Hepatocyte (in vitro differentiated cells): ENCODE measurements around the gene PRCC. TPM values are rescaled to one million over a fixed set of nuclear protein-coding genes. Genes with fewer than 3 reads are reported as not detected.

ENCODE experiments used
- DNase-seq: peaks from one replicate; pipeline ENCODE4 v3.0.0-alpha.2; 2016; ENCODE audit warnings: low spot score
- H2AFZ ChIP-seq: fragments of 200-600 bp; sonication (generic); 2 replicates; pipeline ENCODE4 v1.6.0; 2016; ENCODE audit warnings: antibody characterized with exemption, mild to moderate bottlenecking
- H3K27ac ChIP-seq: fragments of 200-600 bp; sonication (generic); 2 replicates; pipeline ENCODE4 v1.5.1; 2016; ENCODE audit warnings: mild to moderate bottlenecking
- H3K27me3 ChIP-seq: fragments of 200-600 bp; sonication (generic); 2 replicates; pipeline ENCODE4 v1.6.1; 2016
- H3K36me3 ChIP-seq: fragments of 200-600 bp; sonication (generic); replicated peaks from 2 replicates; pipeline ENCODE4 v1.5.1; 2016; ENCODE audit warnings: low read depth; ENCODE audit not compliant: insufficient read depth
- H3K4me1 ChIP-seq: fragments of 200-600 bp; sonication (generic); 2 replicates; pipeline ENCODE4 v1.5.1; 2016; ENCODE audit warnings: mild to moderate bottlenecking, moderate library complexity; ENCODE audit not compliant: insufficient read depth
- H3K4me2 ChIP-seq: fragments of 200-600 bp; sonication (generic); 2 replicates; pipeline ENCODE4 v1.6.0; 2016
- H3K4me3 ChIP-seq: fragments of 200-600 bp; sonication (generic); 2 replicates; pipeline ENCODE4 v1.5.1; 2016; ENCODE audit warnings: mild to moderate bottlenecking
- H3K79me2 ChIP-seq: fragments of 200-600 bp; sonication (generic); 2 replicates; pipeline ENCODE4 v1.6.0; 2017; ENCODE audit warnings: mild to moderate bottlenecking
- H3K9me2 ChIP-seq: fragments of 200-600 bp; sonication (generic); replicated peaks from 2 replicates; pipeline ENCODE4 v1.6.0; 2017; ENCODE audit warnings: mild to moderate bottlenecking; ENCODE audit not compliant: insufficient read depth
- H3K9me3 ChIP-seq: fragments of 200-600 bp; sonication (generic); 2 replicates; pipeline ENCODE4 v1.5.1; 2016; ENCODE audit warnings: low read depth, mild to moderate bottlenecking
- H4K20me1 ChIP-seq: fragments of 200-600 bp; sonication (generic); 2 replicates; pipeline ENCODE4 v1.6.0; 2016; ENCODE audit warnings: mild to moderate bottlenecking; ENCODE audit not compliant: insufficient read depth, poor library complexity, severe bottlenecking
- EZH2 ChIP-seq: fragments of 200-600 bp; sonication (generic); IDR thresholded peaks from 2 replicates; pipeline ENCODE4 v1.6.1; 2016; ENCODE audit warnings: antibody characterized with exemption, mild to moderate bottlenecking, borderline replicate concordance
- EZH2phosphoT487 ChIP-seq: fragments of 200-600 bp; sonication (generic); IDR thresholded peaks from one replicate; pipeline ENCODE4 v1.6.1; 2018; ENCODE audit warnings: antibody characterized with exemption, mild to moderate bottlenecking, low read depth, moderate library complexity; ENCODE audit not compliant: unreplicated experiment, severe bottlenecking
- WGBS: methylation state at CpG from one replicate; pipeline ENCODE4 v1.1.6; 2016; ENCODE audit warnings: low lambda C conversion rate; ENCODE audit errors: missing lambda C conversion rate; 5-methylcytosine and 5-hydroxymethylcytosine counted together
- polyA plus RNA-seq: library from polyadenylated mRNA; unstranded; fragments of >200 nt; fragmentation: Nextera tagmentation; extraction: Ambion mirVana; gene quantifications from 2 replicates; pipeline ENCODE4 v1.2.1, GENCODE V29; 2016
- total RNA-seq: library from RNA; depleted of rRNA; stranded (reverse); fragments of >200 nt; gene quantifications from 2 replicates; pipeline ENCODE4 v1.2.3, GENCODE V29; 2014
- TF ChIP-seq, protein P1 (sequence below): fragments of 200-600 bp; sonication (generic); IDR thresholded peaks from 2 replicates; pipeline ENCODE4 v1.5.1; 2016; ENCODE audit warnings: antibody characterized with exemption, mild to moderate bottlenecking; ENCODE audit not compliant: poor library complexity

PRCC gene
- total and polyA plus RNA-seq, 2 experiments from 2014 or later, result 35.9 to 108 TPM

DNA sequence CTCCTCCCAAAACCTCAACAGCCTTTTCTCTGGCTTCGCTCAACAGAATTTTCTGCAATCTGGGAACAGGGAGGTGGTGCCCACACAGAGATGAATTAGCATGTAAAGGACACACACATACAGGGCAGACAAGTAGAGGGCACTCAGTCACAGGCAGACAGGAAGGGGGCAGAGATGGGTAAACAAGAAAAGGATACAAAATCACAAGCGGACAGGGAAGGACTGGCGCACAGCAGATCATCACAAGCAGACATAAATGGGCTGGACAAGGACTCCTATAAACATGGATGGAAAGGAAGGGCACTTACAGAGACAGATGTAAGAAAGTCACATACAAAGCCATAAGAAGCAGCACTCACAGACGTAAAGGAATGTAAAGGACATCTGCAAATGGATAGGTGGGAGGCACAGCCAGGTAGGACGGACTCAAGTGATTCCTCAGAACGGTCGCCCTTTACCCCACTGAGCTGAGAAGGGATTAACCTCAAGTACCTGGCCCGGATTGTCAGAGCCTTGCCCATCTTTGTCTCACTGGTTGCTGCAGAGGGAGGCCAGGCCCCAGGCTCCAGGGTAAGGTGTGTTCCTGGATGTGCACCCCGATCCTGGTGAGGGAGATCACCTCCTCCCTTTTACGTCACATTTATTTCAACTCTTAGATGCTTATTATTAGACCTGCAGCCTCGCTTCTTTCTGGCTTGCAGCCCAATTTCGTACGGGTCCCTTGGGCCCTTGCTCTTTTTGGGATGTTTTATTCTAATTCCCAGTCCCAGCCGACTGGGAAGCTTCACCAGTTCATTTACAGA, 836 bp upstream of the PRCC start:
- WGBS, result 22% methylated on average over 14 of the region's 14 CpGs
- H3K79me2 ChIP-seq, result peaks cover 47% of the 10 kb centered on the region
- H3K9me2 ChIP-seq, result no peaks in the 10 kb centered on the region
- H3K27me3 ChIP-seq, result no peaks in the 10 kb centered on the region
- H3K27ac ChIP-seq, result peak overlapping the region; percentile 82
- peak overlapping the region; percentile 74 for H3K4me2 ChIP-seq
- peaks cover 20% of the 10 kb centered on the region for H3K4me1 ChIP-seq
- peak; percentile 41 for DNase-seq
- no peaks in the 10 kb centered on the region for H3K36me3 ChIP-seq
- H4K20me1 ChIP-seq, result peaks cover 20% of the 10 kb centered on the region
- H3K4me3 ChIP-seq, result peak overlapping the region; percentile 17
- TF ChIP-seq EZH2 (no peak), EZH2phosphoT487 (no peak)
- TF ChIP-seq, protein P1, sequence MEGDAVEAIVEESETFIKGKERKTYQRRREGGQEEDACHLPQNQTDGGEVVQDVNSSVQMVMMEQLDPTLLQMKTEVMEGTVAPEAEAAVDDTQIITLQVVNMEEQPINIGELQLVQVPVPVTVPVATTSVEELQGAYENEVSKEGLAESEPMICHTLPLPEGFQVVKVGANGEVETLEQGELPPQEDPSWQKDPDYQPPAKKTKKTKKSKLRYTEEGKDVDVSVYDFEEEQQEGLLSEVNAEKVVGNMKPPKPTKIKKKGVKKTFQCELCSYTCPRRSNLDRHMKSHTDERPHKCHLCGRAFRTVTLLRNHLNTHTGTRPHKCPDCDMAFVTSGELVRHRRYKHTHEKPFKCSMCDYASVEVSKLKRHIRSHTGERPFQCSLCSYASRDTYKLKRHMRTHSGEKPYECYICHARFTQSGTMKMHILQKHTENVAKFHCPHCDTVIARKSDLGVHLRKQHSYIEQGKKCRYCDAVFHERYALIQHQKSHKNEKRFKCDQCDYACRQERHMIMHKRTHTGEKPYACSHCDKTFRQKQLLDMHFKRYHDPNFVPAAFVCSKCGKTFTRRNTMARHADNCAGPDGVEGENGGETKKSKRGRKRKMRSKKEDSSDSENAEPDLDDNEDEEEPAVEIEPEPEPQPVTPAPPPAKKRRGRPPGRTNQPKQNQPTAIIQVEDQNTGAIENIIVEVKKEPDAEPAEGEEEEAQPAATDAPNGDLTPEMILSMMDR, result no peak
- H3K9me3 ChIP-seq, result no peaks in the 10 kb centered on the region
- peak overlapping the region; percentile 46 for H2AFZ ChIP-seq

DNA sequence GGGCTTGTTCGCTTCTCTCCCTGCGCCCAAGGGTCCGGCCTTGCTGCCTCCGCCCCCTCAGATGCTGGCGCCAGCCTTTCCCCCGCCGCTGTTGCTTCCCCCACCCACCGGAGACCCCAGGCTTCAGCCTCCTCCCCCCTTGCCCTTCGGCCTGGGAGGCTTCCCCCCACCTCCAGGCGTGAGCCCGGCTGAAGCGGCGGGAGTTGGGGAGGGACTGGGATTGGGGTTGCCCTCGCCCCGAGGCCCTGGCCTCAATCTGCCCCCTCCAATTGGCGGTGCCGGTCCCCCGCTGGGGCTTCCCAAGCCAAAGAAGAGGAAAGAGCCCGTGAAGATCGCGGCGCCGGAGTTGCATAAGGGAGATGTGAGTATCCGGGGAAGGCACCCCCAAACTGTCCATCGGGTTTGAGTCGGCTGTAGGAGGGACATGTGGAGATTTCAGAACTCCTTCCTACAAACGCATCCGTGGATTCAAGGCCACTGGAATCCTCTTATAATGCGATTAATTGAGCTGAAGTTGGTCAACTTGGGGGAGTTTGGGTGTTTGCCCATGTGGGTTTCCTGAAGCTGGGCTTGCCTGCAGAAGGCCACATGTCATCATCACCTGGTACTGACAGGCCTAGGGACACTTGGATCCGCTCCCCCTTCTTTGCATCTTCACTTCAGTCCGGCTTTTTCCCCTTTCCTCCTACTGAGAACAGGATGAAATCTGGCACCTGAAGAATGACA, 707 bp downstream of the PRCC start:
- H3K27ac ChIP-seq, result peak overlapping the region; percentile 85
- peaks cover 63% of the 10 kb centered on the region for H3K79me2 ChIP-seq
- H3K27me3 ChIP-seq, result no peaks in the 10 kb centered on the region
- TF ChIP-seq, protein P1, result no peak
- TF ChIP-seq EZH2phosphoT487, result no peak
- TF ChIP-seq EZH2, result no peak
- WGBS, result 3% methylated on average over 20 of the region's 31 CpGs
- H3K9me3 ChIP-seq, result no peaks in the 10 kb centered on the region
- H3K4me2 ChIP-seq, result peak overlapping the region; percentile 94
- H3K4me1 ChIP-seq, result peaks cover 34% of the 10 kb centered on the region
- H2AFZ ChIP-seq, result no peak overlapping the region
- peak; percentile 38 for DNase-seq
- H3K4me3 ChIP-seq, result peak overlapping the region; percentile 48
- H4K20me1 ChIP-seq, result peaks cover 34% of the 10 kb centered on the region
- H3K9me2 ChIP-seq, result no peaks in the 10 kb centered on the region
- H3K36me3 ChIP-seq, result no peaks in the 10 kb centered on the region

DNA sequence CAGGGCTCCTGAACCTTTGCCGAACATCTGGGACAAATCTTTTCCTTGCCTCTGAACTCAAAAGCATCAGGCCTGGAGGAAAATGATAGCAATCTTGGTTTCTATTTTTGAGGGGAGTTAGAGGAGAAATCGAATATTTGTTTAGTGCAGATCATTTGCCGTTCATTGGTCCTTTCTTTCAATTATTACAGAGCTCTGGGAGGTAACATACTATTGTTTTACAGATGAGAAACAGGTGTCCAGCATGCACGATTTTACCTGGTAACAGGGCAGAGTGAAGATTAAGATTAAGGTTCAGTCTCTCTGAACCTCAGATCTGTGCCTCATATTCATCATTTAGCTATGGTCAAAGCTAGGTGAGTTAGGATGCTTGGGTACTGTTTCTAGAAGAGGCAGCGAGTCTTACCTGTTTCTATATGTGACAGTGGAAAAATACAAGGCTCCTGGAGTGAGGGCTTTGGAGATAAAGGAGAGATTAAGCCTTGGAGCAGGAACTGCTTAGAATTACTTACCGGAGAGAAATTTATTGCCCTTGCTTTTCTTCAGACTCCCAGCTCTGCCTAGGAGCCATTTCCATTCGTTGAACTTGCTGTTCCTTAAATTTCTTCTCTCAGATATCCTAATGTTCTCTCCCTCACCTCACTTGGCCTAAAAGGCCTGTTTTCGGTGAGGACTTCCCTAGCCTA, 1.4 kb downstream of the PRCC start:
- TF ChIP-seq EZH2phosphoT487 (no peak), EZH2 (no peak)
- TF ChIP-seq, protein P1, result no peak
- WGBS, result 11% methylated on average over 8 of the region's 8 CpGs

More for the DNA sequence above, 1.4 kb downstream of the PRCC start:
- H3K4me2 ChIP-seq, result peak overlapping the region; percentile 94
- H3K27me3 ChIP-seq, result no peaks in the 10 kb centered on the region
- H3K4me3 ChIP-seq, result peak overlapping the region; percentile 48
- no peaks in the 10 kb centered on the region for H3K36me3 ChIP-seq
- no peaks in the 10 kb centered on the region for H3K9me3 ChIP-seq
- peaks cover 41% of the 10 kb centered on the region for H4K20me1 ChIP-seq
- no peak overlapping the region for H2AFZ ChIP-seq
- DNase-seq, result peak; percentile 37
- H3K9me2 ChIP-seq, result no peaks in the 10 kb centered on the region
- peaks cover 40% of the 10 kb centered on the region for H3K4me1 ChIP-seq
- H3K79me2 ChIP-seq, result peaks cover 70% of the 10 kb centered on the region
- peak overlapping the region; percentile 85 for H3K27ac ChIP-seq
